Endothelial cell of umbilical vein (primary cell): Measurements from ENCODE around the gene MVD. TPM values are rescaled to one million over a fixed set of nuclear protein-coding genes. Genes with fewer than 3 reads are reported as not detected.

Source experiments
- BruUV-seq: library from RNA; stranded (reverse); fragments of 400-500 nt; replicated peaks from 2 replicates; lab custom pipeline; 2021; lab: Mats Ljungman, UMichigan
- CTCF ChIA-PET: fragments of 300-600, 350-600 bp; sonication (Branson Sonifier 250); formaldehyde crosslinking; loops from one replicate; lab custom pipeline; 2021; ENCODE audit warnings: antibody characterized with exemption, inconsistent platforms; lab: Charles Lee
- POLR2A ChIA-PET: fragments of 300-600, 350-600 bp; sonication (Branson Sonifier 250); formaldehyde crosslinking; loops from one replicate; lab custom pipeline; 2021; ENCODE audit warnings: antibody characterized with exemption, inconsistent platforms; lab: Charles Lee
- DNase-seq: peaks from one replicate; pipeline ENCODE4 v3.0.0-alpha.2; 2011; ENCODE audit warnings: low read depth, low spot score
- FAIRE-seq: peaks from 2 replicates; lab custom pipeline; 2011; peaks lifted over from hg19 to GRCh38; lab: Jason Lieb, UNC
- H2AFZ ChIP-seq: 2 replicates; pipeline ENCODE4 v1.6.0; 2012; ENCODE audit warnings: low read depth, low read length, control low read depth, inconsistent platforms
- H3K27ac ChIP-seq: 2 replicates; pipeline ENCODE4 v1.5.1; 2011; ENCODE audit warnings: low read depth, mild to moderate bottlenecking, control low read depth, low read length, moderate library complexity; ENCODE audit not compliant: insufficient read depth
- H3K27me3 ChIP-seq, 2 experiments: 2 replicates each; pipeline versions ENCODE4 v1.6.0 to v1.6.1; 2011; ENCODE audit warnings: low read length in 2 of 2, mixed read lengths in 1 of 2; ENCODE audit not compliant: control insufficient read depth in 2 of 2, insufficient read depth in 2 of 2
- H3K36me3 ChIP-seq, 2 experiments: 2 replicates in 1 of 2; 3 replicates in 1 of 2; pipeline ENCODE4 v1.5.1; 2011; ENCODE audit warnings: low read length in 2 of 2, mild to moderate bottlenecking in 1 of 2, moderate library complexity in 1 of 2; ENCODE audit not compliant: control insufficient read depth in 2 of 2, insufficient read depth in 2 of 2; ENCODE audit errors: extremely low read depth in 1 of 2
- H3K4me1 ChIP-seq: 3 replicates; pipeline ENCODE4 v1.5.1; 2011; ENCODE audit warnings: mild to moderate bottlenecking, low read length; ENCODE audit not compliant: control insufficient read depth, insufficient read depth; ENCODE audit errors: extremely low read depth
- H3K4me2 ChIP-seq: 2 replicates; pipeline ENCODE4 v1.6.1; 2011; ENCODE audit warnings: low read length, control low read depth, mixed read lengths; ENCODE audit not compliant: insufficient read depth
- H3K4me3 ChIP-seq, 3 experiments: fragments of 200-600 bp in 1 of 3; sonication (generic), shearing (Covaris generic) in 1 of 3; replicated peaks in 1 of 3; 2 replicates each; pipeline ENCODE4 v1.5.1; 2011 to 2016; ENCODE audit warnings: control low read depth in 3 of 3, low read length in 3 of 3, mild to moderate bottlenecking in 2 of 3, inconsistent platforms in 1 of 3, low read depth in 1 of 3, moderate library complexity in 1 of 3; ENCODE audit not compliant: insufficient read depth in 1 of 3
- H3K79me2 ChIP-seq: 2 replicates; pipeline ENCODE4 v1.6.0; 2012; ENCODE audit warnings: low read length, inconsistent platforms; ENCODE audit not compliant: control insufficient read depth, insufficient read depth
- H3K9ac ChIP-seq: replicated peaks from 2 replicates; pipeline ENCODE3; 2011; ENCODE audit warnings: low read length, control low read depth; ENCODE audit not compliant: insufficient read depth; ENCODE audit errors: extremely low read depth
- H3K9me1 ChIP-seq: replicated peaks from 3 replicates; pipeline ENCODE4 v1.6.0; 2011; ENCODE audit warnings: mild to moderate bottlenecking, low read length; ENCODE audit not compliant: control insufficient read depth, insufficient read depth; ENCODE audit errors: extremely low read depth
- H3K9me3 ChIP-seq: replicated peaks from 2 replicates; pipeline ENCODE4 v1.5.1; 2012; ENCODE audit warnings: low read length, inconsistent platforms; ENCODE audit not compliant: control insufficient read depth, insufficient read depth
- H4K20me1 ChIP-seq: replicated peaks from 2 replicates; pipeline ENCODE3; 2011; ENCODE audit warnings: mild to moderate bottlenecking, low read length; ENCODE audit not compliant: control insufficient read depth, insufficient read depth; ENCODE audit errors: extremely low read depth
- CTCF ChIP-seq, 2 donors: IDR thresholded peaks; 1 replicate in 1 of 2; 2 replicates in 1 of 2; pipeline ENCODE4 v1.5.1; 2011; ENCODE audit warnings: low read length in 2 of 2, mild to moderate bottlenecking in 2 of 2, moderate library complexity in 2 of 2, control low read depth in 1 of 2, inconsistent platforms in 1 of 2, low read depth in 1 of 2; ENCODE audit not compliant: insufficient read depth in 1 of 2; ENCODE audit errors: extremely low read depth in 1 of 2
- EZH2 ChIP-seq: IDR thresholded peaks from 2 replicates; pipeline ENCODE4 v1.6.1; 2012; ENCODE audit warnings: borderline replicate concordance, low read depth, mild to moderate bottlenecking, moderate library complexity, low read length, inconsistent platforms; ENCODE audit not compliant: severe bottlenecking
- FOS ChIP-seq: IDR thresholded peaks from 2 replicates; pipeline ENCODE4 v1.6.1; 2011; ENCODE audit warnings: mild to moderate bottlenecking, low read length, moderate library complexity, borderline replicate concordance; ENCODE audit not compliant: insufficient read depth
- GATA2 ChIP-seq: IDR thresholded peaks from 2 replicates; pipeline ENCODE4 v1.7.0; 2011; ENCODE audit warnings: low read depth, mild to moderate bottlenecking, moderate library complexity, mixed read lengths, low read length; ENCODE audit not compliant: insufficient read length, insufficient read depth
- JUN ChIP-seq: IDR thresholded peaks from 2 replicates; pipeline ENCODE4 v1.6.1; 2011; ENCODE audit warnings: borderline replicate concordance, low read depth; ENCODE audit not compliant: insufficient read length, insufficient read depth
- MYC ChIP-seq: IDR thresholded peaks from one replicate; pipeline ENCODE4 v1.6.1; 2011; ENCODE audit warnings: mild to moderate bottlenecking, low read depth, low read length
- POLR2A ChIP-seq: IDR thresholded peaks from 2 replicates; pipeline ENCODE4 v1.6.1; 2012; ENCODE audit warnings: low read depth, mild to moderate bottlenecking, control low read depth, low read length
- POLR2AphosphoS5 ChIP-seq: IDR thresholded peaks from 2 replicates; pipeline ENCODE4 v1.6.1; 2012; ENCODE audit warnings: low read depth, mild to moderate bottlenecking, control low read depth, low read length, moderate library complexity; ENCODE audit not compliant: insufficient read depth
- dilution Hi-C: fragments of 300-500 bp; cut with MboI; formaldehyde crosslinking; loops from one replicate; pipeline ENCODE4 v1.15.0; 2019; ENCODE audit warnings: low sequenced_read_pairs; ENCODE audit not compliant: extremely low pct_ligation_motif_present
- intact Hi-C: fragments of 100-400 bp; cut with micrococcal nuclease; formaldehyde crosslinking; loops from one replicate; pipeline ENCODE4 v1.10.0; 2022
- polyA plus RNA-seq, 4 experiments: library from polyadenylated mRNA; depleted of rRNA in 3 of 4; stranded (reverse) in 3 of 4; unstranded in 1 of 4; fragments of >200 nt; gene quantifications; 2 replicates each; pipeline versions ENCODE4 v1.2.1 to v1.2.3, GENCODE V29; 2011 to 2012; ENCODE audit warnings: missing spikeins in 1 of 4
- total RNA-seq: library from RNA; stranded (reverse); gene quantifications from 2 replicates; pipeline ENCODE4 v1.2.3, GENCODE V29; 2021
- TF ChIP-seq, protein P1 (sequence below): IDR thresholded peaks from 2 replicates; pipeline ENCODE4 v1.6.1; 2011; ENCODE audit not compliant: insufficient read depth, insufficient read length

MVD gene
- total and polyA plus RNA-seq, 2 donors (not counting 3 experiments of a cell fraction or from before 2014, with no cell fraction given): 64.4 to 142 TPM

- H3K4me3 ChIP-seq: no peak overlapping the region
- intact Hi-C loops (no loop called here), dilution Hi-C loops (no loop called here)
- H3K9me3 ChIP-seq: no peaks in the 10 kb centered on the region
- no peak for TF ChIP-seq GATA2
- no peak for TF ChIP-seq MYC
- no peak for TF ChIP-seq EZH2
- no peak for TF ChIP-seq POLR2A
- TF ChIP-seq, protein P1, sequence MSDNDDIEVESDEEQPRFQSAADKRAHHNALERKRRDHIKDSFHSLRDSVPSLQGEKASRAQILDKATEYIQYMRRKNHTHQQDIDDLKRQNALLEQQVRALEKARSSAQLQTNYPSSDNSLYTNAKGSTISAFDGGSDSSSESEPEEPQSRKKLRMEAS: no peak
- TF ChIP-seq JUN: no peak
- TF ChIP-seq FOS: no peak
- TF ChIP-seq CTCF (IDR thresholded peaks at IDR 0.05; ENCODE audit: extremely low read depth in 1 of 2, insufficient read depth in 1 of 2, low read depth in 1 of 2, low read length in 2 of 2): no peak
- TF ChIP-seq POLR2AphosphoS5: no peak
- H2AFZ ChIP-seq: no peak overlapping the region
- ChIA-PET POLR2A (no interaction called here), CTCF (no interaction called here)
- H3K4me1 ChIP-seq: peaks cover 13% of the 10 kb centered on the region
- H3K9ac ChIP-seq: no peak overlapping the region
- H3K27ac ChIP-seq: no peak overlapping the region
- no TSS peak for BruUV-seq
- H3K36me3 ChIP-seq: peaks cover 7 to 17% of the 10 kb centered on the region in 2 experiments
- DNase-seq (no peak), FAIRE-seq (no peak)
- no peaks in the 10 kb centered on the region for H3K27me3 ChIP-seq
- no peak overlapping the region for H3K4me2 ChIP-seq
- no peaks in the 10 kb centered on the region for H4K20me1 ChIP-seq
- H3K9me1 ChIP-seq: no peaks in the 10 kb centered on the region
- H3K79me2 ChIP-seq: peaks cover 10% of the 10 kb centered on the region
Measured at GRCh38 chr16:88654363-88655052, 8.4 kb downstream of the MVD start.
